HG02588 (cell line): Measurements from ENCODE around the gene ZNRF4.
"Not testable (repeated sequence)": the region's sequence is repeated elsewhere in the genome, so short reads cannot be mapped to it uniquely, and the experiment has no call there.

Experiments used
- ATAC-seq: cut with Tn5 transposase; IDR thresholded peaks from one replicate; pipeline ENCODE4 v1.9.1; 2021; ENCODE audit warnings: mild to moderate bottlenecking, moderate library complexity; ENCODE audit not compliant: unreplicated experiment

Gene ZNRF4

GRCh38 chr19:5455367-5456129 is at the start of gene ZNRF4:
TSS of gene ZNRF4 (plus strand) at chr19:5455417. CDS start at chr19:5455492, 75 bp downstream.
- no peak for ATAC-seq

- not testable (repeated sequence) for ATAC-seq
These were observed 49.0 kb upstream of the ZNRF4 start for GRCh38 chr19:5406198-5406597.

GRCh38 chr19:5406816-5407215 is 48.4 kb upstream of the ZNRF4 start:
- no peak for ATAC-seq

DNA sequence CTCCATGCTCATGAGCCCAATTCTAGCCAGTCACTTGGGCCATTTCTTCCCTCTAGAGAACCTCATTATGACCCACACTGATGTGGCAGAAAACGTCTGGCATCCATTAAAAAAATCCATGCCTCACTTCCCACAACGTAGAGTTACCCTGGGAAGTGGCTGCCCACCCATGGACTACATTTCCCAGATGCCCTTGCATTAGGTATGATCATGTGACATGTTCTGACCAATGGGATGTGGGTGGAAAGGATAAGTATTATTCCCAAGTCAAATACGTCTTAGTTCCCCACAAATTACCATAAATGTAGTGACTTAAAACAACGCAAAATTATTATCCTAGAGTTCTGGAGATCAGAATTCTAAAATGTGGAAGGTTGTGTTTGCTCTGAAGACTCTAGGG is 47.9 kb upstream of the ZNRF4 start:
- no peak for ATAC-seq

DNA sequence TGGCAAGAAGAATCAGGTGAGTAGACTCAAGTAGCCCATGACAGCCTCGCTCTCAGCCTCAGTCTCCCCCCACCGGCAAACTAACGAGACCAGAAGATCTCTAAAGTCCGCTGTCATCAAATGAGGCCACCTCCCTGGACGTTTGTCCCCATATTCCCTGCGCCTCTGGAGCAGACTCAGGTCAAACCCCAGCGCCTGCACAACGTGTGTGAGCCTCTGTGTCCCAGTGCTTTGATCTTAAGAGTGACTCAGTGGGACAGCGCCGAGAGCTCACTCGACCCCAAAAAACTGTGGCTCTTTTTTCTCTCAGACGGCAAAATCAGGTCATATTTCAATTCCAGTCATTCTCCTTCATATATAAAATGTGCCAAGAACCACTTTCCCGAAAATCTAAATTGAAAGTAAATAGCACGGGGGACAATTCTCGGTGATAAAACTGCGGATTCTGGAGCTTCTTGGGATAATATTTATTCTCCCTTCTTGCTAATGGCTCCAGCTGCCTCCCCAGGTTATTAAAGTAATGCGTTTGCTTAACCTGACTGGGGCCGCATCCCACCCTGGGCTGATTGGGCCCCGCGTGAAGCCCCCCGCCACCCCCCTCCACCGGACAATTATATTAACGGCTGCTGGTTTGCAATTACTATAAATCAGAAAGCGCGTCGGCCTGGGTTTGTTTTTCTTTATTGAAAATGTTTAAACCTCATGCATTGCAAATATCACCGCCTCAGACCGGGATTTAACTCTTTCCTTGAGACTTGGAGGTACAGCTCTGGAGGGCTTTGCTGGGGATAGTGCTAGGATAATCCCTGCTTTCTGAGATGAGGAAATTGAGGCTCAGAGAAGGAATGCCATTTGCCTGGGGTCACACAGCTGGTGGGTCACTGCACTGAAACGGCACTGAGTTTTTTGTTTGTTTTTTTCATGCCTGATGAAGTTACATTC is 37.5 kb upstream of the ZNRF4 start:
- no peak for ATAC-seq

DNA sequence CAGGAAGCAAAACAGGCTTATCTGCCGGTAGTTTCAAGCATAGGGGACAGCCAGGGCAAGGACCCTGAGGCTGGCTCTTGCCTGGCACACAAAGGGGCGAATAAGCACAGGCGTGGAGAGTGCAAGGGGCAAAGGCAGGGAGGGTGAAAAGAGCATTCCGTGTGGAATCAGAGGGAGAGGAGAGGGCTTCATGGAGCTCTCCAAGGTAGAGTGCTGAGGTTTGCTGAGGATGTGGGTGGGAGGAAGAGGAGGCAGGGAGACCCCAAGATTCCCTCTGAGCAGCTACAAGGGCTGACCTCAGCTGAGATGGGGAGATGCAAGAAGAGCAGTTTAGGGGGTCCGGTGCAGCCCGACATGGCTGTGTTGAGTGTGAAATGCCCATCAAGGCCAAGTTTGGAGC is 36.5 kb upstream of the ZNRF4 start:
- no peak for ATAC-seq

GRCh38 chr19:5420953-5421352 is 34.3 kb upstream of the ZNRF4 start:
- no peak for ATAC-seq

DNA sequence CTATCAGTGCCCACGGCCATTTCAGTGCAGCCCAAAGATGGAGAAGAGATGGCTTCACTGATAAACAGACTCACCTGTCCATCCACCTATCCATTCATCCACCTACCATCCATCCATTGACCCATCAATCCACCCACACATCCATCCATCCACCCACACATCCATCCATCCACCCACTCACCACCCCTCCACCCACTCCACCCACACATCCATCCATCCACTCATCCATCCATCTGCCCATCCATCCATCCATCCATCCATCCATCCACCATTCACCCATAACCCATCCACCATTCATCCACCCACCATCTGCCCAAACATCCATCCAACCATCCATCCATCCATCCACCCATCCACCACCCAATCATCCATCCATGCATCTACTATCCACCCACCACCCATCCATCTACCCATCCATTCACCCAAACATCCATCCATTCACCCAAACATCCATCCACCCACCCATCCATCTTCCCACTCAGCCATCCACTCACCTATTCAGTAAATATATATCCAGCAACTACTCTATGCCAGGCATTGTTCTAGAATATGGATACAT is 31.6 kb upstream of the ZNRF4 start:
- no peak for ATAC-seq

GRCh38 chr19:5424192-5424973 is 30.8 kb upstream of the ZNRF4 start:
- ATAC-seq: no peak

DNA sequence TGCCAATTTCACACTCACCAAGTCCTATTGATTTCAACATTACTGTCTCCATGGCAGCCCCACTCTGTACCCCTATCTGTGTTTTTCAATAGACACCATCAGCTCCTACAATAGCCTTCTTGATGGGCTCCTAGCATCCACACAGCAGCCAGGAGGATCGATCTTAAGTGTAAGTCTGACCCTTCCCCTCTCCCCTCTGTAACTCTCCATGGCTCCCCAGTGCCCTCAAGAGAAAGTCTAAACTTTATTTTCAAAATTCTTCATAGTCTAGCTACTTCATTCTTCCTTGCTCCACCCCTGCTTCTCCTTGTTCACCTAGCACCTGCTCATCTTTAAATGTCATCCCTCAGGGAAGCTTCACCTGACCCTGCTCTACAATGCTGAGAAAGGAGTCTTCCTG is 30.0 kb upstream of the ZNRF4 start:
- ATAC-seq: no peak

DNA sequence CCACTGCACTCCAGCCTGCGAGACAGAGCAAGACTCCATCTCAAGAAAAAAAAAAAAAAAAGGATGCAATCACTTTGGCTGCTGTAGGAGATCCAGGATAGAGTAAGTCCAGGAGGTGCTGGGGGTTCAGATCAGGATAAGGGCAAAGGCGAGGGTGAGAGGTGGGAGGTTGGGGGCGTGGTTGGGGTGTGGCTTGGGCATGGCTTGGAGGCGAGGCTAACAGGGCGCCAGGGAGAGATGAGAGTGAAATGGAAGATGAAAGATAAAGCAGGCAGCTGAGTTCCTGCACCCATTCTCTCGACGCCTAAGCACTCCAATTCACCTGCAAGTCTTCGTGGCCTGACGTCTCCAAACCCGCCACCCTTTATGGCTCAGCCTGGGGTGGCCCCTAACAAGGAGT is 25.0 kb upstream of the ZNRF4 start:
- no peak for ATAC-seq

DNA sequence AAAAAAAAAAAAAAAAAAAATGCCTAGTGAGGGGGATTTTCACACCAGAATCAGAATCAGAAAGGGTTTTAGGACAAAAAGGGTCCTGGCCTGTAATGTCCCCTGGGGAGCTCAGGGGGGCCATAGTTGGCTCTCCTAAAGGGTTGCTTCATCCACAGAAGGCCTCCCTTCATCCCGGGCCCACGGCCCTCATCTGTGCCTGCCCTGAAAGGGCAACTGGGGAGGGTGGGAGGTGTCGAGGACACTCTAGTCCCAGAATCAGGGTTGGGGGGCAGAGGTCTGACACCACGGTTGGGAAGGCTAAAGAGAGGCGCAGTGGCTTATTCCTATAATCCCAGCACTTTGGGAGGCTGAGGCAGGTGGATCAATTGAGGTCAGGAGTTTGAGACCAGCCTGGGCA is 22.5 kb upstream of the ZNRF4 start:
- ATAC-seq: no peak

DNA sequence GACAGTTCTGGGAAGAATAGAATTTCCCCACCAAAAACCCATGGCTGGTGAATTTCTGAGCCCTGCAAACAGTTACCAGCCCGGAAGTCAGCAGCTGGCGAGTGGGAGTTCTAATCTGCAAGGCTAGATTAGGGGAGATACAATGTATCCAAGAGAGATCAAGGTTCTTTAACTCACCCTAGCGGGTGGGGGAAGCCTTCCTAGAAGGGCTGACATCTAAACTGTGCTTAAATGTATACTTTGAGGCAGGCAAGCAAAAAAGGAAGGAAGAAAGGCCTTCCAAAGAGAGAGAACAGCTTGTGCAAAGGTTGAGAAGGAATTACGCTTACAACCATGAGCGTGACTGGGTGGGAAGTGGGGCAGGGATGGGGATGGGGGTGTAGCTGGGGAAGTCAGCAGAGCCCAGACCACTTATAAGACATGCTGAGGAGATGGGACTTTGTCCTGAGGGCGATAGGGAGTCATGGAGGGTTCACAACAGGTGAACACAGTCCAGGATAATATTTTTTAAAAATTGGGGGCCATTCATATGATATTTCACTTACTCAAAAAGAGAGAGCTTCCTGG is 20.8 kb upstream of the ZNRF4 start:
- no peak for ATAC-seq

DNA sequence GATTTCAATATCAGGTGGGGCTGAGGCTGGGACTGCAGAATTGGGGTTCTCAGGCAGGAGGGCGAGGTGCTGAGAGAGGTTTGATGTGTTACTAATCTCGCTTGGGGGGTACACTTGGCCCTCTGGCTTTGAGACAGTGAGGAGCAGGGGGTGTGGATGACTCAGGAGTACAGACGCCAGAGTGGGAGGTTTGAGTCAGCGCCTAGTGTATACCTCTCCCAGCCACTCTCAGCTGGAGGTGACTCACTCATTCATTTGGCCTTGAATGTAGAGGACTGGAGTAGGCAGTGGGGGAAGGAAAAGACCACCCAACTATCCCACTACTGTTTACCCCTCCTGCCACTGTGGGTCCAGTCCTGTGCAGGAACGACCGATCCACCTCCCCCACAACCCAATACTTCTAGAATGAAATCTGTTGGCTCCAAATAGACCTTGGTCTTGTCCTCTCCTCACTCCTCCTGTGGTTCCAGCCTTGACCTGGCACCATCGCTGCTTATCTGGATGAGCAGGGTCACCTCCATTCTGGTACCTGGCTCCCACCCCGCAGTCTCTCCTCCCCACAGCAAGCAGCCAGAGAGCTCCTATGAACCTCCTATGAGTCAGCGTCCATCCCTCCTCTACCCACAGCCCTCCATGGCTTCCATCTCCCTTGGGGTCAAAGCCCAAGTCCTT is 20.1 kb upstream of the ZNRF4 start:
- no peak for ATAC-seq

GRCh38 chr19:5435642-5436017 is 19.6 kb upstream of the ZNRF4 start:
- ATAC-seq: no peak

GRCh38 chr19:5436106-5436947 is 18.9 kb upstream of the ZNRF4 start:
- no peak for ATAC-seq

- ATAC-seq: no peak
These were observed 18.3 kb upstream of the ZNRF4 start for GRCh38 chr19:5436948-5437306.

- not testable (repeated sequence) for ATAC-seq
These were observed 16.5 kb upstream of the ZNRF4 start for GRCh38 chr19:5438756-5439155.

GRCh38 chr19:5439452-5439851 is 15.8 kb upstream of the ZNRF4 start:
- no peak for ATAC-seq
